ENCODE results near the gene IGFBP1. TPM values are rescaled to one million over a fixed set of nuclear protein-coding genes. Genes with fewer than 3 reads are reported as not detected.

IGFBP1 gene
- polyA plus RNA-seq, 2 of the 4 experiments (the other 2 are of a cell fraction): 4.4 to 8.4 TPM

GRCh38 chr7:45901566-45901965, 13.3 kb downstream of the IGFBP1 start:
- CTCF ChIA-PET: interaction anchor here (0.6 to 1.8 kb wide), 9 partner anchors 11 to 1279 kb away, joined by 3 to 17 read pairs (median 6); no protein-coding TSS in a partner anchor
- ATAC-seq (no peak), FAIRE-seq (no peak), DNase-seq (ENCODE audit: low read depth in 1 of 2, low spot score in 1 of 2) (no peak)
- Histone ChIP-seq H3K27ac (no peak overlapping the region), H3K9me3 (peaks cover 10% of the 10 kb centered on the region; the same call in 1 of the 3 replicates), H3K4me3 (no peak overlapping the region), H3K4me2 (no peak overlapping the region), H3K4me1 (no peaks in the 10 kb centered on the region)
- 23% methylated on average over 1 of the region's 1 CpG for WGBS (ENCODE audit: missing lambda C conversion rate)
- POLR2A ChIA-PET: no interaction called here
- TF ChIP-seq HOXB5 (CRISPR knock-in tag; IDR thresholded peaks at IDR 0.05): no peak
- TF ChIP-seq MAFK (IDR thresholded peaks at IDR 0.05; ENCODE audit: partially characterized antibody): no peak
- TF ChIP-seq HDAC2 (IDR thresholded peaks at IDR 0.05): no peak
- no peak for TF ChIP-seq NFE2L2 (conservative IDR thresholded peaks at IDR 0.05; ENCODE audit: low read length)
- TF ChIP-seq RARB (CRISPR knock-in tag; IDR thresholded peaks at IDR 0.05): no peak
- TF ChIP-seq RNF2 (IDR thresholded peaks at IDR 0.05; ENCODE audit: borderline replicate concordance, low read depth): no peak
- no peak for TF ChIP-seq ZSCAN20 (CRISPR knock-in tag; IDR thresholded peaks at IDR 0.05)
- no peak for TF ChIP-seq HEYL (CRISPR knock-in tag; IDR thresholded peaks at IDR 0.05)
- no peak for TF ChIP-seq PHF8 (IDR thresholded peaks at IDR 0.05; ENCODE audit: borderline replicate concordance, low read depth)
- TF ChIP-seq HES2 (IDR thresholded peaks at IDR 0.05): no peak
- TF ChIP-seq ATOH8 (CRISPR knock-in tag; IDR thresholded peaks at IDR 0.05; ENCODE audit: low read depth): no peak

- no peak for FAIRE-seq
- H3K4me2 ChIP-seq: no peak overlapping the region
- H3K27ac ChIP-seq: no peak overlapping the region
- no peak for DNase-seq (ENCODE audit: low read depth in 1 of 2, low spot score in 1 of 2)
- WGBS (ENCODE audit: missing lambda C conversion rate): 55% methylated on average over 1 of the region's 1 CpG
- H3K9me3 ChIP-seq: peaks cover 10% of the 10 kb centered on the region; the same call in 1 of the 3 replicates
- ATAC-seq: no peak; a peak in 1 of 6 replicates
- POLR2A ChIA-PET: no interaction called here
- TF ChIP-seq NPAS2 (CRISPR knock-in tag; IDR thresholded peaks at IDR 0.05; ENCODE audit: borderline replicate concordance) (no peak), NR3C1 (IDR thresholded peaks at IDR 0.05) (no peak), ZNF302 (CRISPR knock-in tag; IDR thresholded peaks at IDR 0.05) (no peak), BHLHE40 (IDR thresholded peaks at IDR 0.05; ENCODE audit: low read depth, low read length) (no peak), KDM1A (IDR thresholded peaks at IDR 0.05; ENCODE audit: low read depth) (no peak), CEBPB (IDR thresholded peaks at IDR 0.05) (no peak), PBX3 (IDR thresholded peaks at IDR 0.05) (no peak), HOXB13 (CRISPR knock-in tag; IDR thresholded peaks at IDR 0.05; ENCODE audit: low read depth) (no peak), ZSCAN20 (CRISPR knock-in tag; IDR thresholded peaks at IDR 0.05) (no peak), CHD4 (IDR thresholded peaks at IDR 0.05; ENCODE audit: borderline replicate concordance) (no peak), FOXS1 (CRISPR knock-in tag; IDR thresholded peaks at IDR 0.05) (no peak), CBX2 (IDR thresholded peaks at IDR 0.05; ENCODE audit: borderline replicate concordance, low read depth) (no peak), NFE2L2 (conservative IDR thresholded peaks at IDR 0.05; ENCODE audit: low read length) (no peak), EP300 (IDR thresholded peaks at IDR 0.05) (no peak), EHF (CRISPR knock-in tag; IDR thresholded peaks at IDR 0.05) (no peak), RFX5 (IDR thresholded peaks at IDR 0.05) (no peak)
- TF ChIP-seq, protein P1, sequence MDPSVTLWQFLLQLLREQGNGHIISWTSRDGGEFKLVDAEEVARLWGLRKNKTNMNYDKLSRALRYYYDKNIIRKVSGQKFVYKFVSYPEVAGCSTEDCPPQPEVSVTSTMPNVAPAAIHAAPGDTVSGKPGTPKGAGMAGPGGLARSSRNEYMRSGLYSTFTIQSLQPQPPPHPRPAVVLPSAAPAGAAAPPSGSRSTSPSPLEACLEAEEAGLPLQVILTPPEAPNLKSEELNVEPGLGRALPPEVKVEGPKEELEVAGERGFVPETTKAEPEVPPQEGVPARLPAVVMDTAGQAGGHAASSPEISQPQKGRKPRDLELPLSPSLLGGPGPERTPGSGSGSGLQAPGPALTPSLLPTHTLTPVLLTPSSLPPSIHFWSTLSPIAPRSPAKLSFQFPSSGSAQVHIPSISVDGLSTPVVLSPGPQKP (IDR thresholded peaks at IDR 0.05; ENCODE audit: low read depth, low read length): no peak
- H3K4me3 ChIP-seq: no peak overlapping the region
- CTCF ChIA-PET: interaction anchor here (1.1 to 1.8 kb wide), 7 partner anchors 12 to 1277 kb away, joined by 3 to 17 read pairs (median 8); no protein-coding TSS in a partner anchor
- H3K4me1 ChIP-seq: no peaks in the 10 kb centered on the region
These were observed 14.5 kb downstream of the IGFBP1 start for GRCh38 chr7:45902820-45903219.
